Activated CD4-positive, alpha-beta T cell treated with anti-CD3 and anti-CD28 coated beads for 24 hours (primary cell): Measurements from ENCODE around the gene CNIH4.
"Not testable (repeated sequence)": the region's sequence is repeated elsewhere in the genome, so short reads cannot be mapped to it uniquely, and the experiment has no call there.

Experiments used
- DNase-seq, 2 donors: peaks; one replicate each; pipeline ENCODE4 v3.0.0-alpha.2; 2020; ENCODE audit warnings: low read depth in 2 of 2

The CNIH4 gene

GRCh38 chr1:224349716-224350115 is 7.0 kb upstream of the CNIH4 start:
- DNase-seq: not testable (repeated sequence)

GRCh38 chr1:224352436-224353085 is 4.1 kb upstream of the CNIH4 start:
- DNase-seq: not testable (repeated sequence)

DNA sequence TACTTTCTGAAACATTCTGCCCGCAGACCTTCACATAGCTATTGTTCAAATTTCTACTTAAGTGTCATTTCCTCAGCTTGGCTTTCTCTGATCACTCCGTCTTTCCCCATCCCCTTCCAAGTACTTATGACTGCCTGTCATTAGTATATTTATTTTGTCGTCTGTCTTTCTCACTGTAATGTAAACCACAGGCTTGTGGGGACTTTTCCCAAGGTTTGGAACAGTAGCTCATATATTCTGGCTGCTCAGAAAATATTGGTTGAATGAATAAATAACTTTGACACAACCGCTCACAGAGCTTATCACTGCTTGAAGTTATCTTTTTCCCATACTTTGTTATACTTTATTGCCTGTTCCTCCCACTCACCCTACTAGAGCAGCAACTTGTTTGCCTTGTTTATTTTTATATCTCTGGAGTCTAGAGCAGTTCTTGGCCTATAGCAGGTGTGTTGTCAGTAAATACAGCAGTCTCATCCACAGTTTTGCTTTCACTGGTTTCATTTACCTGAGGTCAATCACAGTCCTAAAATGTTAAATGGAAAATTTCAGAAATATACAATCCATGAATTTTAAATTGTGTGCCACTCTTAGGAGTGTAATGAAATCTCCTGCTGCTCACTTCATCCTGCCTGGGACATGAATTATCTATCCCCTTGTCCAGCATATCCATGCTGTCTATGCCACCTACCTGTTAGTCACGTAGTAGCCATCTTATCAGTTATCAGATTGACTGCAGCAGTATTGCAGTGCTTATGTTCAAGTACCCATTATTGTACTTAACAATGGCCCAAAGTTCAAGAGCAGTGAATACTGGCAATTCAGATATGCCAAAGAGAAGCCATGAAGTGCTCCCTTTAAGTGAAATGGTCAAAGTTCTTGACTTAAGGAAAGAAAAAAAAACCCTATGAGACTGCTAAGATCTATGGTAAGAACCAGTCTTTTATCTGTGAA is 2.4 kb upstream of the CNIH4 start:
- DNase-seq: no peak

DNA sequence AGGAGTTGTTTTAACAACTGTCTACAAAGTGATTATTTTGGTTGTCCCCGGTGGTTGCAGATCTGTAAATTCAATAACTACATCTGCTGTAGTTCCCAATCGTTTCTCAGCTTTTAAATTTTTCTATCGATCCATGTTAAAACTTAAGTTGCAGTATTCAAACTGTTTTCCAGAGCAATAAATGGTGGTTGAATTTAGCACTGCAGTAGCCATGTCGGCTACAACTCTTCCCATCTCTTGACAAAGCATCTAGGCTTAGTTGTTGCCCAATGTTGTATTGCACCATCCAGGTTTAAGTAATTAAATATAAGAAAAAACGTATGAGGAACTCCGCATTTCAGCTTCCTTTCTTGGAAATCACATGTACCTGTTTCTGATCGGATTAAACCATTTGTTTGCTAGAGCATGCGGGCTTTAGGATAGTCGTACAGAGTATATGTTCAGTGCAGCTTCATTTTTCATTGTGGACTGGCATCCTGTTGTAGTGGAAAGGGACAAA is 996 bp downstream of the CNIH4 start:
- DNase-seq: no peak

DNA sequence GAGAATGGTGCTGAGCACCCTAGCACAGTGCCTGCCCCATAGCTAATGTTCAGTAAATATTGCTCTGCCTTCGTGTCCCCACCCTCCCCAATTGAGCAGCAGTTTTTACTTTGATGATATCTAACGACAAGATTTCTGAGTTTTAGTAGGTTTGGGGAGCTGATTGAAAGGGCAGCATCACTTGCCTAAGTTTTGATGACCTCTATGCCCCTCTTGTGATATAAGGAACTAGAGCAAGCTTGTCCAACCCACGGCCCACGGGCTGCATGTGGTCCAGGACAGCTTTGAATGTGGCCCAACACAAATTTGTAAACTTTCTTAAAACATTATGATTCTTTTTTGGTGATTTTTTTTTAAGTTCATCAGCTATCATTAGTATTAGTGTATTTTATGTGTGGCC is 1.6 kb downstream of the CNIH4 start:
- DNase-seq: no peak

- DNase-seq: no peak
These were observed 2.5 kb downstream of the CNIH4 start for GRCh38 chr1:224359207-224359606.

DNA sequence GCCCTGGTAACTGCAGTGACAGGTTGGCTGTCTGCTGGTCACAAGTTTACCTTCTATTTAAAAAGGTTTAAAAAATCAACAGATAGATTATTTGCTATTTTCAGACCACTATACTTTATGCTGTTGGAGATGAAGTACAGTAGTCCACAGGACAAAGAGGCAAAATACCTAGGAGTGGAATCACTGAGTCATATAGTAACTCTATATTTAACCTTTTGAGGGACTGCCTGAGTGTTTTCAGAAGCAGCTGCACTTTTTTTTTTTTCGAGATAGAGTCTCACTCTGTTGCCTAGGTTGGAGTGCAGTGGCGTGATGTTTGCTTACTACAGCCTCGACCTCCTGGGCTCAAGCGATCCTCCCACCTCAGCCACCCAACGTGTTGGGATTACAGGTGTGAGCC is 11.7 kb downstream of the CNIH4 start:
- no peak for DNase-seq

DNA sequence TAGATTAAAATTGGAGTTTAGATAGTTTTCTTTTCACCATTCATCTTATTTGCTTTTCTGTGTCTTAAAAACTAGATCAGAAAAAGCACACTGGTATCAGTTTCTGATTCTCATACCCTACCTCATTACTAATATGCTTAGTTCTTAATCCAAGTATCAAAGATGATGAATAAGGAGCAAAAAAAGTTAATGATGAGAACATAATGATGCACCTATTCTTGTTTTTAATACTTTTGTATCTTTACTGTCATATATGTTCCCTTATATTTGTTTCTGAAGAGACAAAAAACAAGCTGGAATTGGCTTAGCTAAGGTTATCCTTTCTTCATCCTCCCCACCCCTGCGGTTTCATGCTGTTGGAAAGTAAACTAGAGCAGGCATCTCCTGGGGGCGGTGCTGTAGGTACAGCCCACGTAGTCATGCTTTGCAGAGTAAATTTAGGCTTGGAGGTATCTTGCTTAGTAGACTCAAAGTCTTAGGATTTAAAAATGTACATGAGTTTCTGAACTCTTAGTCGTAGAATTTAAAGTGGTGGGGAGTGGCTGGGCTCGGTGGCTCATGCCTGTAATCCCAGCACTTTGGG is 16.4 kb downstream of the CNIH4 start:
- no peak for DNase-seq

DNA sequence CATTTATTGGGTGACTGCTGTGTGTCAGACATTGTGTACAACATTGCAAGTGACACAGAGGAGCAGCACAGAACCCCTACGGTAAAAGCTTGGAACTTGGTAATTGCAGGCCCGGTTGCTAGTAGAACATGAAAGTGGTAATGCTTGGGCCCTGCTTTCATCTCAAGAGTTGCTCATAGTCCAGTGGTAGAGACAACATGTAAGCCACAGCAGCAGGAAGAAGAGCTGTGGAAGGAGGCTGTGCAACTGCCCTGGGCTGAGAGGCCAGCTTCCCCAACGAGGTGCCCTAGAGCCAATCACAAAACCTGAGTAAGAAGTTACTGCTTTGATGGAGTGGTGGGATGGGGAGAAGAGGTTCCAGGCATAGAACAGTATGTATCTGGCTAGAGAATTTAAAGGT is 18.4 kb downstream of the CNIH4 start:
- no peak for DNase-seq

DNA sequence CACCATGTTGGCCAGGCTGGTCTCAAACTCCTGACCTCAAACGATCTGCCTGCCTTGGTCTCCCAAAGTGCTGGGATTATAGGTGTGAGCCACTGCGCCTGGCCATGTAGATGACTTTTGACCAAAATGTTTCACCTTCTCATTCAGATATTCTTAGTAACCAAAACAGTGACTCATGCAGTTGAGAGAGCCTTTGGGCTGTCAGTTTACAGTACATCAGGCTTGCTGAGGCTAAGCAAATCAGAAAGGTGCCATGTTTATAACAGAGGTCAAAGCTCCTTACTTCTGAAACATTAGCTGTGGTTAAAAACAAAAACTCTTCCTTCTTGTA is 21.0 kb downstream of the CNIH4 start:
- DNase-seq: peak in 1 of 2 donors; percentile 15

- no peak for DNase-seq
These were observed 22.4 kb downstream of the CNIH4 start for GRCh38 chr1:224378855-224379631.

DNA sequence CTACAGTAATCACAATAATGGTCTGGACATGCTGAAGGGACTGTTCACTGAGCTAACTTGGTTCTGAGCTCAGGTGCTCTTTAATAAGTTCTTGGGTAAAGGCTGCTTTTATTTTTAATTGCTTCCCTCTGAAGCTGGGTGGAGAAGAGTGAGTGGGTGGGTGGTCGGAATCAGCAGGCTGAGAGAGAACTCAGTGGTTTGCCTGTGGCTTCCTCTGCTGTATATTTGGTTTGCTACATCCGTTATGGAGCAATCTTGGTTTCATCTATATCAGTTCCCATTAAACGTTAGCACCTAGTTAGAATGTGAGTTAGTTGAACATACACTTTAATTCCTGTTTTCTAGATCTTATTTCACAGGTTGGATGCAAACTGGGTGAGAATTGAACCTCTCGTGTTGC is 23.3 kb downstream of the CNIH4 start:
- peak in 1 of 2 donors; percentile 25 for DNase-seq

DNA sequence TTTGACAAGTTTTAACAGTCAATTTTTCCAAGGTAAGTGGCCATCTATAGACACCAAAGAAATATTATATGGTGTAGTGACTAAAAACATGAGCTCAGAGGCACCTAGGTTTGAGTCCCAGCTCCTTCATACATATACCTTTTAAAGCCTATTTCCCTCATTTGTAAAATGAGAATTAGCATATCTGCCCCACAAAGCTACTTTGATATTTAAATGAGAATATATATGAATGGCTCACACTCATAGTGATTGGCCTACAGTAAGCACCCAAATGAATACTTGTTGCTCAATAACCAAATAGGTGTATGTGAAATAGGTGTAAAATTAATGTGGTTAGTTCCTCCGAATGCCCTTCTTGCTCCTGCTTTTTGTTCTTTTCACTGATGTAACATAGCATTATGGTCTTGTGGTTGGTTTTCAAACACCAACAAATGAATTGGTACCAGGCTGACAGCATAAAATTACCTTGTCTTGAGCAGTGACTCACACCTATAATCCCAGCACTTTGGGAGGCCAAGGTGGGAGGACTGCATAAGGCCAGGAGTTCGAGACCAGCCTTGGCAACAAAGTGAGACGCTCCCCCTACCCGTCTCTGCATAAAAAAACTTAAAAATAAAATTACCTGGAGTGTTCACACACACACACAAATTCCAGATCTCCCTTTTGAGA is 25.3 kb downstream of the CNIH4 start:
- no peak for DNase-seq

GRCh38 chr1:224383218-224383617 is 26.5 kb downstream of the CNIH4 start:
- no peak for DNase-seq

GRCh38 chr1:224387302-224387912 is 30.7 kb downstream of the CNIH4 start:
- no peak for DNase-seq

DNA sequence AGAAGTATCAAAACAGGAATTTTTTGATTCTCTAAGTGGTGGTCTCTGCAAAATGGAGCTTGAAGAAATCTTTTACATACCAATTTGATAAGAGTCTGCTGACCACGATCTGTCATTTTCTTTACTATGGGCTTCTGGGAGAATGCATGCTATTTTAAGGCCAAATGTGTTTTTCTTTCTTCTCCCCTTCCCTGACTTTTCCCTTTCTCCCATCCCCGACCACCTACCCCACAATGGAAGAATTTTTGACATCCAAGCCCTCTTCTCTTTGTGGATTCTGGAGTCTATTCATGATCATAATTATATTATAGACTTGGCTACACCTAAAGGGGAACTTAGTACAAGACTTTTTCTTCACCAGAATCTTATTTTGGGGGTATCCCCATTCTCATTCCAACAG is 31.3 kb downstream of the CNIH4 start:
- DNase-seq: no peak

DNA sequence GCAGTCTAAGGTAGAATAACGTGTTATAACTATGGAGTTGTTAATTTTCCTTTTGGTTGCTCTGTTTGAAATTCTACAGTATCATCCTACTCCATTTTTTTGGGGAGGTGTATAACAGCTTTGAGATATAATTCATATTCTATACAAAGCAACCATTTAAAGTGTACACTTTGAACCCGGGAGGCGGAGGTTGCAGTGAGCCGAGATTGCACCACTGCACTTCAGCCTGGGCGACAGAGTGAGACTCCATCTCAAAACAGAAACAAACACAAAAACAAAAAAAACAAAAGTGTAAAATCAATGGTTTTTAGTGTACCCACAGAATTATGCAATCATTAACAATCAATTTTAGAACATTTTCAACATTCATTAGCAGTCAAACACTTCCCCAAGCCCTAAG is 33.8 kb downstream of the CNIH4 start:
- no peak for DNase-seq

DNA sequence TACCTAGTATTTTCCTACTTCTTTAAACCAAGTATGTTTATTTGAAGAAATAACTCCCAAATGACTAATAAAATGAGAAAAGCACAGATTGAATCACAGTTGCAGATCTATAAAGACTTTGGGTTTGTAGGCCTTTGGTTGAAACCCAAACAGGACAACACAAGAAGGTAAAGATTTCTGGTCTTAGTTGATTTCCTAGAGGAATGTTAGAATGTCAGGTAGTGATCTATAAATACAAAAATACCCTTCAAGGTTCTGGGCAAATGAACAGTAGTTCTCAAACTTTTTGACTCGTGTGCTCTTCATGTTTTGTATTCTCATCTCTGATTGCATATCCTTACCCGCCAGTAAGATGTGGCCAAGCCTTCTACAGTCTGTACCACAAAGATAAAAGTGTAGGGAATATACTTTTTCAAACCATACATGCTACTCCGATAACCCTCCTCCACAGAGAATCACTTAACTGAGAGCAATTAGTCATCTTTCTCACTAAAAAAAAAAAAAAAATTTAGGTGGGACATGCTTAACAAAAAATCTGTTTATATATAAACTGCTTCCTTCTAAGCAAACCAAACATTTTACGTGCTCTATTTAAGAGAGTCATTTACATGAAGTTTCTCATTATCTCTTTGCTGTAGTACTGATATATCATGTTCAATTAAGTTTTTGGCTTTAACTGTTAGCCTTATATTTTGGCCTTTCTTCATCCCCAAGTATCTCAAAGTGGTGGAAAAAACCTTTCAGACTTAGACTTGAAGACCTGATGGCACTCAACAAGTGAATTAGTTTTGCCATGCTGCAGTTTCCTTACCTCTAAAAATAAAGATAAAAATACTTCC is 36.0 kb downstream of the CNIH4 start:
- no peak for DNase-seq

GRCh38 chr1:224393294-224393693 is 36.6 kb downstream of the CNIH4 start:
- DNase-seq: no peak

- no peak for DNase-seq
These were observed 43.2 kb downstream of the CNIH4 start for GRCh38 chr1:224399887-224400286.
